ENCODE results near the gene PIP5K1C. TPM values are rescaled to one million over a fixed set of nuclear protein-coding genes. Genes with fewer than 3 reads are reported as not detected.
"Not testable (repeated sequence)": the region's sequence is repeated elsewhere in the genome, so short reads cannot be mapped to it uniquely, and the experiment has no call there.

PIP5K1C gene
- total RNA-seq, 1 donor from 2014 or later = 15.4 TPM

GRCh38 chr19:3628766-3629165 lies 71.5 kb downstream of the PIP5K1C start:
- not testable (repeated sequence) for DNase-seq (ENCODE audit: low read depth, low spot score)

- DNase-seq (ENCODE audit: low read depth, low spot score) = no peak
These were observed 72.9 kb downstream of the PIP5K1C start for GRCh38 chr19:3627351-3627723.

GRCh38 chr19:3626473-3627350 lies 73.6 kb downstream of the PIP5K1C start, which contains the start of gene CACTIN:
Gene CACTIN (minus strand): TSS chr19:3626790. CDS start chr19:3626762, 28 bp downstream.
- DNase-seq (ENCODE audit: low read depth, low spot score) = peak; percentile 88

- no peak for DNase-seq (ENCODE audit: low read depth, low spot score)
These were observed 74.2 kb downstream of the PIP5K1C start for GRCh38 chr19:3625996-3626472.

GRCh38 chr19:3623716-3624115 lies 76.6 kb downstream of the PIP5K1C start:
- no peak for DNase-seq (ENCODE audit: low read depth, low spot score)

GRCh38 chr19:3622224-3622623 lies 78.0 kb downstream of the PIP5K1C start:
- no peak for DNase-seq (ENCODE audit: low read depth, low spot score)

GRCh38 chr19:3621689-3622088 lies 78.6 kb downstream of the PIP5K1C start:
- DNase-seq (ENCODE audit: low read depth, low spot score) = no peak

- DNase-seq (ENCODE audit: low read depth, low spot score) = no peak
These were observed 79.3 kb downstream of the PIP5K1C start for GRCh38 chr19:3620817-3621547.

- no peak for DNase-seq (ENCODE audit: low read depth, low spot score)
These were observed 80.0 kb downstream of the PIP5K1C start for GRCh38 chr19:3620145-3620816.

GRCh38 chr19:3619631-3620012 lies 80.6 kb downstream of the PIP5K1C start:
- no peak for DNase-seq (ENCODE audit: low read depth, low spot score)

- DNase-seq (ENCODE audit: low read depth, low spot score) = no peak
These were observed 81.2 kb downstream of the PIP5K1C start for GRCh38 chr19:3618811-3619630.

GRCh38 chr19:3618144-3618810 lies 82.0 kb downstream of the PIP5K1C start:
- DNase-seq (ENCODE audit: low read depth, low spot score) = no peak

- DNase-seq (ENCODE audit: low read depth, low spot score) = no peak
These were observed 82.8 kb downstream of the PIP5K1C start for GRCh38 chr19:3617463-3617862.

- no peak for DNase-seq (ENCODE audit: low read depth, low spot score)
These were observed 84.6 kb downstream of the PIP5K1C start for GRCh38 chr19:3615524-3616135.

- DNase-seq (ENCODE audit: low read depth, low spot score) = no peak
These were observed 85.3 kb downstream of the PIP5K1C start for GRCh38 chr19:3614858-3615505.

- no peak for DNase-seq (ENCODE audit: low read depth, low spot score)
These were observed 86.2 kb downstream of the PIP5K1C start for GRCh38 chr19:3613818-3614661.

GRCh38 chr19:3612901-3613741 lies 87.1 kb downstream of the PIP5K1C start:
- DNase-seq (ENCODE audit: low read depth, low spot score) = no peak

- DNase-seq (ENCODE audit: low read depth, low spot score) = no peak
These were observed 87.9 kb downstream of the PIP5K1C start for GRCh38 chr19:3612330-3612729.
